H1 (cell line): ENCODE measurements around the gene AFF2. TPM values are rescaled to one million over a fixed set of nuclear protein-coding genes. Genes with fewer than 3 reads are reported as not detected.

Source experiments
- CTCF ChIA-PET: fragments of 300-600 bp; sonication (Branson Sonifier 250); formaldehyde crosslinking; loops from one replicate; lab custom pipeline; 2021; ENCODE audit not compliant: partially characterized antibody; lab: Charles Lee
- POLR2A ChIA-PET: fragments of 300-600 bp; sonication (Branson Sonifier 250); formaldehyde crosslinking; loops from one replicate; lab custom pipeline; 2021; ENCODE audit warnings: inconsistent platforms; ENCODE audit not compliant: partially characterized antibody; lab: Charles Lee
- DNase-seq, 2 experiments: peaks; one replicate each; pipeline versions ENCODE4 v3.0.0 to v3.0.0-alpha.2; 2010 to 2022; ENCODE audit warnings: low spot score in 2 of 2, low read depth in 1 of 2, mixed read lengths in 1 of 2
- FAIRE-seq: peaks from 2 replicates; lab custom pipeline; 2011; peaks lifted over from hg19 to GRCh38; lab: Jason Lieb, UNC
- H2AFZ ChIP-seq: 2 replicates; pipeline ENCODE4 v1.8.1; 2012; ENCODE audit warnings: low read length, inconsistent platforms
- H2AK5ac ChIP-seq: 2 replicates; pipeline ENCODE4 v1.6.1; 2013; ENCODE audit warnings: low read depth, low read length
- H2BK120ac ChIP-seq: replicated peaks from 2 replicates; pipeline ENCODE3; 2013; ENCODE audit warnings: low read depth, low read length, inconsistent platforms
- H2BK12ac ChIP-seq: 2 replicates; pipeline ENCODE4 v1.6.1; 2013; ENCODE audit warnings: low read depth, low read length
- H2BK15ac ChIP-seq: 2 replicates; pipeline ENCODE4 v1.6.1; 2013; ENCODE audit warnings: low read length
- H2BK20ac ChIP-seq: 2 replicates; pipeline ENCODE4 v1.6.1; 2013; ENCODE audit warnings: low read length
- H2BK5ac ChIP-seq: 2 replicates; pipeline ENCODE4 v1.6.1; 2013; ENCODE audit warnings: low read depth, low read length
- H3K14ac ChIP-seq: 2 replicates; pipeline ENCODE4 v1.6.1; 2013; ENCODE audit warnings: inconsistent platforms; ENCODE audit not compliant: insufficient read length
- H3K18ac ChIP-seq: 2 replicates; pipeline ENCODE4 v1.6.1; 2013; ENCODE audit warnings: low read length; ENCODE audit errors: extremely low read depth
- H3K23ac ChIP-seq: 2 replicates; pipeline ENCODE4 v1.6.1; 2013; ENCODE audit warnings: inconsistent platforms; ENCODE audit not compliant: insufficient read length
- H3K23me2 ChIP-seq: 2 replicates; pipeline ENCODE4 v1.6.1; 2013; ENCODE audit warnings: low read depth, low read length
- H3K27ac ChIP-seq: 2 replicates; pipeline ENCODE4 v1.6.1; 2011; ENCODE audit warnings: low read depth, low read length, inconsistent platforms
- H3K27me3 ChIP-seq, 4 experiments: replicated peaks in 1 of 4; 1 replicate in 1 of 4; 2 replicates in 3 of 4; pipeline versions ENCODE4 v1.6.1 to v1.8.1; 2011 to 2013; ENCODE audit warnings: low read length in 3 of 4, mild to moderate bottlenecking in 3 of 4, inconsistent platforms in 2 of 4, mixed read lengths in 2 of 4, moderate library complexity in 1 of 4; ENCODE audit not compliant: control insufficient read depth in 3 of 4, insufficient read depth in 3 of 4; ENCODE audit errors: extremely low read depth in 1 of 4
- H3K36me3 ChIP-seq, 4 experiments: 2 replicates each; pipeline versions ENCODE4 v1.6.1 to v1.8.1; 2011 to 2013; ENCODE audit warnings: mild to moderate bottlenecking in 4 of 4, low read length in 3 of 4, moderate library complexity in 2 of 4, control low read depth in 1 of 4, inconsistent platforms in 1 of 4; ENCODE audit not compliant: insufficient read depth in 4 of 4, control insufficient read depth in 2 of 4
- H3K4ac ChIP-seq: replicated peaks from 2 replicates; pipeline ENCODE3; 2013; ENCODE audit warnings: low read length, low read depth, mixed read lengths, inconsistent platforms; ENCODE audit not compliant: insufficient read length
- H3K4me1 ChIP-seq, 4 experiments: replicated peaks in 1 of 4; 1 replicate in 1 of 4; 2 replicates in 3 of 4; pipeline versions ENCODE4 v1.6.1 to v1.8.1; 2011 to 2013; ENCODE audit warnings: low read length in 3 of 4, inconsistent platforms in 2 of 4, mixed read lengths in 1 of 4; ENCODE audit not compliant: insufficient read depth in 4 of 4, control insufficient read depth in 3 of 4
- H3K4me2 ChIP-seq, 2 experiments: 2 replicates each; pipeline versions ENCODE4 v1.6.1 to v1.8.1; 2011 to 2013; ENCODE audit warnings: low read depth in 2 of 2, low read length in 2 of 2, control low read depth in 1 of 2, inconsistent platforms in 1 of 2, mild to moderate bottlenecking in 1 of 2; ENCODE audit not compliant: insufficient read depth in 1 of 2
- H3K4me3 ChIP-seq, 4 experiments: fragments of 200-600, 300-600 bp in 1 of 4; sonication (generic), shearing (Covaris generic), sonication (Bioruptor Twin) in 1 of 4; 2 replicates each; pipeline versions ENCODE4 v1.5.1 to v1.8.1; 2011 to 2016; ENCODE audit warnings: low read length in 4 of 4, low read depth in 3 of 4, control low read depth in 2 of 4, inconsistent platforms in 2 of 4, mild to moderate bottlenecking in 2 of 4, mixed read lengths in 1 of 4, moderate library complexity in 1 of 4; ENCODE audit not compliant: insufficient read depth in 2 of 4; ENCODE audit errors: extremely low read depth in 1 of 4
- H3K56ac ChIP-seq: replicated peaks from 2 replicates; pipeline ENCODE3; 2013; ENCODE audit warnings: low read depth, mild to moderate bottlenecking, mixed read lengths, low read length, inconsistent platforms; ENCODE audit not compliant: insufficient read length
- H3K79me1 ChIP-seq: 2 replicates; pipeline ENCODE4 v1.6.1; 2013; ENCODE audit warnings: low read depth, low read length, control low read depth
- H3K79me2 ChIP-seq, 2 experiments: 2 replicates each; pipeline versions ENCODE4 v1.6.1 to v1.8.1; 2012 to 2013; ENCODE audit warnings: low read length in 2 of 2, mild to moderate bottlenecking in 2 of 2, inconsistent platforms in 1 of 2; ENCODE audit not compliant: insufficient read depth in 2 of 2, control insufficient read depth in 1 of 2
- H3K9ac ChIP-seq, 4 experiments: replicated peaks in 1 of 4; 1 replicate in 1 of 4; 2 replicates in 3 of 4; pipeline versions ENCODE4 v1.6.1 to v1.8.1; 2011 to 2013; ENCODE audit warnings: low read depth in 3 of 4, low read length in 3 of 4, control low read depth in 2 of 4, mild to moderate bottlenecking in 2 of 4, moderate library complexity in 2 of 4, inconsistent platforms in 1 of 4; ENCODE audit errors: extremely low read depth in 1 of 4
- H3K9me3 ChIP-seq, 2 experiments: 2 replicates each; pipeline versions ENCODE4 v1.6.1 to v1.8.1; 2012 to 2013; ENCODE audit warnings: mild to moderate bottlenecking in 2 of 2, moderate library complexity in 2 of 2, control low read depth in 1 of 2, inconsistent platforms in 1 of 2, low read depth in 1 of 2, low read length in 1 of 2, mixed read lengths in 1 of 2; ENCODE audit not compliant: insufficient read depth in 2 of 2
- H4K20me1 ChIP-seq, 2 experiments: replicated peaks in 1 of 2; 2 replicates each; pipeline versions ENCODE3 to v1.8.1; 2011 to 2013; ENCODE audit warnings: inconsistent platforms in 2 of 2, low read length in 2 of 2, mild to moderate bottlenecking in 1 of 2; ENCODE audit not compliant: insufficient read depth in 2 of 2, control insufficient read depth in 1 of 2
- H4K5ac ChIP-seq: 2 replicates; pipeline ENCODE4 v1.6.1; 2013; ENCODE audit warnings: low read length, low read depth, mixed read lengths, inconsistent platforms; ENCODE audit not compliant: insufficient read length
- H4K8ac ChIP-seq: 2 replicates; pipeline ENCODE4 v1.8.0; 2013; ENCODE audit warnings: mild to moderate bottlenecking, moderate library complexity, low read length, inconsistent platforms; ENCODE audit not compliant: insufficient read depth; ENCODE audit errors: extremely low read depth
- H4K91ac ChIP-seq: replicated peaks from 2 replicates; pipeline ENCODE3; 2013; ENCODE audit warnings: low read length, mixed read lengths, inconsistent platforms; ENCODE audit not compliant: insufficient read length
- BCL11A ChIP-seq, 2 experiments: IDR thresholded peaks; one replicate each; pipeline ENCODE4 v1.6.1; 2011; ENCODE audit warnings: low read depth in 2 of 2, low read length in 2 of 2, mild to moderate bottlenecking in 2 of 2
- RAD21 ChIP-seq, 2 experiments: IDR thresholded peaks in 1 of 2; conservative IDR thresholded peaks in 1 of 2; 2 replicates each; pipeline ENCODE4 v1.6.1; 2011; ENCODE audit warnings: low read depth in 2 of 2, low read length in 2 of 2, improper control_type of control experiment in 1 of 2, inconsistent platforms in 1 of 2, mild to moderate bottlenecking in 1 of 2, moderate library complexity in 1 of 2
- SIN3A ChIP-seq, 2 experiments: IDR thresholded peaks in 1 of 2; conservative IDR thresholded peaks in 1 of 2; 2 replicates each; pipeline ENCODE4 v1.6.1; 2011 to 2012; ENCODE audit warnings: low read length in 2 of 2, improper control_type of control experiment in 1 of 2, low read depth in 1 of 2, mild to moderate bottlenecking in 1 of 2
- SUZ12 ChIP-seq: fragments of 200-600 bp; sonication (generic); IDR thresholded peaks from 2 replicates; pipeline ENCODE4 v1.6.1; 2012; ENCODE audit warnings: mild to moderate bottlenecking, inconsistent platforms, low read length, moderate library complexity, mixed read lengths
- TAF7 ChIP-seq: optimal IDR thresholded peaks from 2 replicates; pipeline ENCODE3; 2011; ENCODE audit warnings: low read depth, mild to moderate bottlenecking, inconsistent platforms, low read length, moderate library complexity, borderline replicate concordance
- WGBS, 2 experiments: shearing (Covaris generic) in 1 of 2; methylation state at CpG; one replicate each; pipeline versions ENCODE4 v1.1.6 to v1.1.7; 2013 to 2015; ENCODE audit warnings: low lambda C conversion rate in 2 of 2, mixed read lengths in 2 of 2, inconsistent platforms in 1 of 2, low coverage in 1 of 2, missing lambda C conversion rate in 1 of 2; ENCODE audit not compliant: insufficient replicate concordance in 2 of 2, insufficient coverage in 1 of 2, insufficient read length in 1 of 2; ENCODE audit errors: extremely low coverage in 1 of 2, missing lambda C conversion rate in 1 of 2; 5-methylcytosine and 5-hydroxymethylcytosine counted together
- polyA plus RNA-seq, 7 experiments: library from polyadenylated mRNA; depleted of rRNA in 3 of 7; stranded (reverse) in 5 of 7; unstranded in 2 of 7; fragments of >200 nt in 5 of 7; fragments of 200-250 nt in 2 of 7; gene quantifications; 1 replicate in 5 of 7; 2 replicates in 1 of 7; 4 replicates in 1 of 7; pipeline versions ENCODE4 v1.2.1 to v1.2.3, GENCODE V29; 2011 to 2013; ENCODE audit warnings: missing spikeins in 2 of 7, mixed read lengths in 2 of 7
- total RNA-seq: library from RNA; stranded (reverse); fragmentation: NEBNext Ultra II Directional; extraction: Animal tissue kit (Norgen Biotek cat#: 25700); gene quantifications from 2 replicates; pipeline ENCODE4 v1.2.1, GENCODE V29; 2021

The AFF2 gene
- total and polyA plus RNA-seq, 2 of the 8 experiments (the other 6 are each of a cell fraction or from before 2014, with no cell fraction given), result 2.0 to 7.3 TPM

DNA sequence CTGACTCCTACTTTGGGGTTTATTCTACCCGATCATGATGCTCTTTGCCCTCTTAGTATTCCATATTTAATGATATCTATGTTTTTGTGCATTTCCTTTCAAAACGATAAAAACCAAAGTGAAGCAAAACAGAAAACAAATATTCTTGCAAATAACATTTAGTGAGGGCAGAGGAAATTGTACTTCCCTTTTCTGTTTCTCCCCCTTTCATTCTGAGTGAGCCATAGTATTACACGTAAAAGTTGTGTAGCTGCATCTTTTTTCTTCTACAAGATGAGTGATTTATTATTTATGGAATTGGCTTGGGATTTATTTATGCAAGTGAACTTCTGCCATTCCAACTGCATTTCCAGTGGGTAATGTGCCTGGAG lies 109.9 kb downstream of the AFF2 start:
- H2AK5ac ChIP-seq, result no peak overlapping the region
- no peak overlapping the region for H3K18ac ChIP-seq
- no peaks in the 10 kb centered on the region for H3K36me3 ChIP-seq
- FAIRE-seq (peak; percentile 39), DNase-seq (no peak)
- no peaks in the 10 kb centered on the region for H3K9me3 ChIP-seq
- no peak overlapping the region for H3K4me3 ChIP-seq
- H2BK15ac ChIP-seq, result no peak overlapping the region
- no peak overlapping the region for H4K5ac ChIP-seq
- H3K4me1 ChIP-seq, result peaks cover 0 to 2% (median under 1%) of the 10 kb centered on the region in 4 experiments; a peak in 2 of 7 replicates
- H3K56ac ChIP-seq, result no peak overlapping the region
- no peaks in the 10 kb centered on the region; the same call in 1 of the 2 replicates for H3K23me2 ChIP-seq
- TF ChIP-seq RAD21 (IDR thresholded peaks at IDR 0.05 in 1 of 2, conservative IDR thresholded peaks at IDR 0.05 in 1 of 2; ENCODE audit: low read depth in 2 of 2, low read length in 2 of 2), result no peak
- TF ChIP-seq BCL11A (IDR thresholded peaks at IDR 0.05; ENCODE audit: low read depth in 2 of 2, low read length in 2 of 2), result no peak
- no peak for TF ChIP-seq SIN3A (conservative IDR thresholded peaks at IDR 0.05 in 1 of 2, IDR thresholded peaks at IDR 0.05 in 1 of 2; ENCODE audit: low read depth in 1 of 2, low read length in 2 of 2)
- no peak for TF ChIP-seq TAF7
- no peak for TF ChIP-seq SUZ12
- H2BK20ac ChIP-seq, result no peak overlapping the region
- no peak overlapping the region for H3K14ac ChIP-seq
- no peaks in the 10 kb centered on the region for H4K20me1 ChIP-seq
- H3K27ac ChIP-seq, result no peak overlapping the region
- H3K79me1 ChIP-seq, result no peaks in the 10 kb centered on the region
- H3K9ac ChIP-seq, result no peak overlapping the region
- POLR2A ChIA-PET, result no interaction called here
- no peak overlapping the region for H4K91ac ChIP-seq
- H3K4ac ChIP-seq, result no peak overlapping the region
- no peak overlapping the region for H2BK5ac ChIP-seq
- no peak overlapping the region for H2AFZ ChIP-seq
- CTCF ChIA-PET, result no interaction called here
- no peak overlapping the region for H4K8ac ChIP-seq
- H2BK120ac ChIP-seq, result no peak overlapping the region
- H3K79me2 ChIP-seq, result no peaks in the 10 kb centered on the region
- no peak overlapping the region for H3K23ac ChIP-seq
- H3K4me2 ChIP-seq, result no peak overlapping the region
- H3K27me3 ChIP-seq, result no peaks in the 10 kb centered on the region
- WGBS, 2 experiments, result 88% methylated on average over 3 of the region's 3 CpGs; no CpG with 5 or more reads in 1 of the 2 experiments
- no peak overlapping the region for H2BK12ac ChIP-seq
